Iris pigment epithelial cell (primary cell): ENCODE results near the gene ODAM.
"Not testable (repeated sequence)": the region's sequence is repeated elsewhere in the genome, so short reads cannot be mapped to it uniquely, and the experiment has no call there.

ENCODE experiments used
- DNase-seq: peaks from one replicate; pipeline ENCODE4 v3.0.0-alpha.2; 2011; ENCODE audit warnings: low read depth

Gene ODAM, protein sequence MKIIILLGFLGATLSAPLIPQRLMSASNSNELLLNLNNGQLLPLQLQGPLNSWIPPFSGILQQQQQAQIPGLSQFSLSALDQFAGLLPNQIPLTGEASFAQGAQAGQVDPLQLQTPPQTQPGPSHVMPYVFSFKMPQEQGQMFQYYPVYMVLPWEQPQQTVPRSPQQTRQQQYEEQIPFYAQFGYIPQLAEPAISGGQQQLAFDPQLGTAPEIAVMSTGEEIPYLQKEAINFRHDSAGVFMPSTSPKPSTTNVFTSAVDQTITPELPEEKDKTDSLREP

DNA sequence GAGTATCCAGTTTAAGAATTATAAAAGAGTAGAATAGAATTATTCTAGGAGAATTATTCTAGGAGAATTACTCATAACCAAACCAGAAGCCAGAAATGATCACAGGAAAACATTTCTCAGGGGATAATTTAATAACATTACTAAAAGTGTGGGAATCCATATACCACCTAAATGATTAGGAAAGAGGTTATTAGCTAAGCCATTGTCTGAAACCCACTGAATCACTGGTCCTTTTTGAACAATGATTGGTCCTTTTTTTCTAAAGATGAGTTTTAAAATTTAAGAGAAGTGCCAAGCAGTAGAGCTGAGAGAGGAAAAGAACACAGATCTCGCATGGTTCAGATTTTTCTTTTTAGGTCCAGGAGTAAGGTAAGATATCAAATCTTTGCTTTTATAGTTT, at the start of gene ODAM:
Gene ODAM (plus strand): TSS at position 301 of the 400 bp plus-strand sequence. CDS start 819 bp downstream, outside the sequence.
- no peak for DNase-seq

DNA sequence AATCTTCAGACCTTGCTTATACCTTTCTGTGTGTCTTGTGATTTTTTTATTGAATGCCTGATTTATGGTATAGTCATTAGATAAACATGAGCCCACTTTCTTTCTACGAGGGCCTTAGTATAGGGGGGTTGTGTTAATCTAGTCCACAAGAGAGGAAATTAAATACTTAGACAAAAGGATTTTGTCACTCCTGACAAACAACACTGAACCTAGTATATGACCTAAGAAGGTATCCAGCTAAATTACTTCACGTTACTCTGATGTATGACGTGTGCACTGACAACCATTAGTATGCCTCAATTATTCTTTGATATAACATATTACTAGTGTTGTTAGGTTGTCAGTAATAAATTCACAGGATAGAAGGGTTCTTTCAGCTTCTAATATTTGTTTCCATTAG, 44.3 kb upstream of the ODAM start:
- DNase-seq: no peak

DNA sequence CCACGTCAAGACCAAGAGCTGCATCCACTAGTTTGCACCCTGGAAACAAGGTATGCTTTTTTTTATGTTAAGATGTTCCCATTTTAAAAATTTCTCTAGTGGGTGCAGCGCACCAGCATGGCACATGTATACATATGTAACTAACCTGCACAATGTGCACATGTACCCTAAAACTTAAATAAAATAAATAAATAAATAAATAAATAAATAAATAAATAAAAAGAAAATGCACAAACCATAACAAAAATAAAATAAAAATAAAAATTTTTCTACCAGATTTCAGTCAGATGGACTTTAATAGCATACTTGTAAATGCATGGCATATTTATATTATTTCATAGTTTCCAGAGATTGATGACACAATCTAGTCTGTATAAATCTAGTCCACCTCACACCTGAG, 43.4 kb upstream of the ODAM start:
- no peak for DNase-seq

DNA sequence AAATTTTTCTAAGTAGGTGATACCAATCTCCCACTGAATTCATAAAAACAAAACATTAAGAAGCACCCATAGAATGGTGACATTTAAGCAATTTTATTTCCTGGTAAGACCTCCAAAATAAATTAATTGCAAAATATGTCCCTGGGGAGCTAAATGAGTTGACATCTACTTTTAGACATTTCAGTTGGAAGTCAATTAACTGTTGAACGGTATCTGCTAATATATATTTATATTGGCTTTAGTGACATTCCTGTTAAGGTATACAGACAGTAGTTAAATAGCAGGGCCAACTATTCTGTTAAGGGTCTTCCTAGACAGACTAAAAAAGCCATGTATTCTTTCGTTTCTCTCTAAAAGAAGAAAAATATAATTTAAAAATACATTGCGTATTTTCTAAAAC, 41.6 kb upstream of the ODAM start, which contains the start of gene PRR27:
Gene PRR27 (plus strand): TSS at position 301 of the 400 bp plus-strand sequence. CDS start 139 bp downstream, outside the sequence.
- DNase-seq: no peak

DNA sequence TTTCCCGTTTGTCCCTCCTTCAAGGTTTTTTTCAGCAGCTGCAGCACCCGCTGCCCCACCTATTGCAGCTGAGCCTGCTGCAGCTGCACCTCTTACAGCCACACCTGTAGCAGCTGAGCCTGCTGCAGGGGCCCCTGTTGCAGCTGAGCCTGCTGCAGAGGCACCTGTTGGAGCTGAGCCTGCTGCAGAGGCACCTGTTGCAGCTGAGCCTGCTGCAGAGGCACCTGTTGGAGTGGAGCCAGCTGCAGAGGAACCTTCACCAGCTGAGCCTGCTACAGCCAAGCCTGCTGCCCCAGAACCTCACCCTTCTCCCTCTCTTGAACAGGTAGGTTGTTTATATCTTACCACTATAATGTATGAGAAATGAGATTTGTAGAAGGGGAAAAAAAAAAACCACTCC, 36.9 kb upstream of the ODAM start:
- no peak for DNase-seq

DNA sequence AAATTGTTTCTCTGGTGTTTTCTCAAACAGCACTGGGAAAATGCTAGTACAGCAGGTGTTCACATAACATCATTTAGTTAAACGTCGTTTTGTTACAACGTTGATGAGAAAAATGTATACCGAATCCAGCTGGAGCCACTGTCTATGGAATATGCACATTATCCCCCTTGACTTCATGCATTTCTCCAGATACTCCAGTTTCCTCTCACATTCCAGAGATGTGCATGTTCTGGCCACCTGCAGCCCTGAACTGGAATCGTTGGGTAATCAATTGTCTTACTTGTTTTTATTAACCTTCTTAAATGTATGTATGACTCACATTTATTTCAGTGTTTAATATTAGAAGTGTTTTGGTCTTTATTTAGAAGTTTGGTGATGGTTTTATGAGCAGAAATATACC, 18.4 kb upstream of the ODAM start:
- DNase-seq: no peak

DNA sequence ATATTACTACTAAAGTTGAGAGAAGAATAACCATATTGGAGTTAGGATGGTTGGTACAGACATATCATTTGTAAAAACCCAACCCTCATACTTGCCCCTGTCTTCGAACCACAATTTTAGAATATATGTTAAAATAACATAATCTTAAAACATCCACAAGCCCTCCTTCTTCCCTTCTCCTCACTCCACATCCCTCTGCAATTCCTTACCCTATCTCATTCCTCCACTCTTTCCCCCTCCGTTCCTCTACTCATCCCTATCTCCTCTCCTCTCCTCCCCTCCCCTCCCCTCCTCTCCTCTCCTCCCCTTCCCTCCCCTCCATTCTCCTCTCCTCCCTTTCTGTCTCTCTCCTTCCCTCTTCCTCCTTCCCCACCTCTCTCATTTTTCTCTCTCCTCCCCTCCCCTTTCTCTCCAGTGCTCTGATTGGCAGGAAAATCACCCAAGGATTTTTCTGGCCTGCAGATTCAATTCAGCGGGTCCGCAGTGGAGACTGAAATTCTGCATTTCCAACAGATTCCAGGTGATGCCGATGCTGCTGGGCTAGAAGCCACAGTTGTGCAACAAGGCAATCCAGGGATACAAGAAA, 17.4 kb upstream of the ODAM start:
- DNase-seq: no peak

DNA sequence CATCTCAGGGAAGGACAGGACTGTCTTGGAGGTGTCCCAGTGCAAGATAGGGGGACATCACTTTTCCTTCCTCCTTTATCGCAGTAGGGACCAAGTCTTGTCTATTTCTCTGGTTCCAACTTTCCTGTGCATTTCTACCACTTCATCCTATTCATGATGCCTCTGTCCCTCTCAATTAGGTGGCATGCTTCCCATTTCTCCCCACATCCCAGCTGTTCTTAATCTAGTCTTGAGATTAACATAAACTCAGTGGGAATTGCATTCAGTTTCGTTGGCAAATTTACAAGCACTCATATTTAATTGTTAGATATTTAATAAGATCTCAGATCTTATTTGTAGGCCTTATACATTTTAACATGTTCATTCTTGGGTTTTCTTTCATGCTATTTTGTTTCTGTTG, 15.7 kb upstream of the ODAM start:
- DNase-seq: no peak

DNA sequence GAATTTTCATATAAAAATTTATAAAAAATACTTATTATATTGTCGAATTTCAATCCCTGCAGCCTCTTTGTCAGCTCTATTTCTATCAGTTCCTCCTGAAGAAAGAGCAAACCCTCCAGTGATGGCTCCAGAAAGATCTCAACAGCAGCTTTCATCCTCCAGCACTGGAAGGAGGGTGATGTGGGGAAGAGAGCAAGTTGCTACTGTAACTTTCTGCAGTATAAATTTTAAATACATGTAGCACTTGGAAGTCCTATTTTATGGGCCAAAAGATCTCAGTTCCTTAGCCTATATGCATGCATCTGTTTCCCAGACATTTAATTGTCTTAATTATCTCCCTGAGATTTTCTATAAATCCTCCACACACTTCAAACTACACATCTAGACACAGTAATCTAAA, 13.7 kb upstream of the ODAM start:
- DNase-seq: no peak

DNA sequence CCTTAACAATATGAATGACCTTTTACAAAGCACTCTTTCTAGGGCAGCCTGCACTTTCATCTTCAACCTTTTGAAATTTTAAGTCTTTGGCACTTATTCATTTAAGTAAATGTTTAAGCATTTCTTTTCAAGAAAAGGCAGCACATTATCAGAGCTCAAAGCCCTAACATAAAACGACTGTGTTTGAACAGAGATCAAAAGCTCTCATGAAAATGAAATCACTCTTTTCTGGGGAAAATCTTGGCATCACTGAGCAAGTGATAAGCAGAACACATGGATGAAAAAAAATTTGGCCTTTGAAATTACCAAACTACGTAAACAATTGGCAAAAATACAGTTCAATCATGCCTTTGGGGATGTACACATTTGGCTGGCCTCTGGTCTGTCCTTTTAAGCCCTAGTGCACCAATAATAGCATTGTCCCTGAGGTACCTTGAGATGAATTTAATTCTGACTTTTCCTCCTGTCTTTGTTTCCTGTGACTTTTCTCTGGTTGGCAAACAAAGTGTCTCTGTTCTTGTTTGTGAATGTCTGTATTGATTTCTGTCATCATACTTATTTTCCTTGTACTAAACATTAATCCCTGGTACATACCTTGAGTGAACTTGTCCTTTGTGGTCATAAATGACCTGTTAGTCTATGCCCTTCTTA, 12.9 kb upstream of the ODAM start:
- no peak for DNase-seq

DNA sequence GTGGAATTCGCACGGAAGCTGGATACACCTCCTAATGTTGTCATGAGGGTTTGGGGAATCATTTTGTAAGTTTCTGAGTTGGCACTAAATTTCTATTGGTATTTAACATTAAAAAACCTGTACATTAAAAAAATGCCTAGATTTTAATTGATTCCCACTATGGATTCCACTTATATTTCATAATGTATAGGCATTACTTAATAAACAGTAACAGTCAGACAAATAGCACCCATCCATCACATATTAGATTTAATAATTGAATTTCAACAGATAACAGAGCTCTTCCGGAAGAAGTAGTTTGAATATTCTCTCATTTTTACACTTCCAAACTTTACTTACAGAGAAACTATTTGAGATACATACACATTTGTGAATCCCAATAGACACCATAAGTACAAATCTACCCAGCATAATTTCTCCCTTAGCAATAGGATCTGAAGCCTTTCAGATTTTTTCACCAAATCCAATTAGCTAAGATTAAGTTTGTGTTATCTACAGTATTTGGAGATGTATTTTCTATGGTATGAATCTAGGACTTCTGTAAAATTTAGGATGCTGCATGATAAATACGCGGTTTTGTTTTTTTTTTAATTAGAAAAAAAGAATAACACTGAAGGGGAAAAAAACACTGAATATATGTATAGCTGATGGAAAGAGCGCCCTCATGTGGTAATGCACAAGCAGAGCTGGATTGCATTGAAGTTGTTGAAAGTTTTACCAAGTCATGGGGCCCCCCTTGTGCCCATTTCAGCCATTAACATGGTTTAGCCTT, 12.2 kb upstream of the ODAM start:
- peak; percentile 74 for DNase-seq

DNA sequence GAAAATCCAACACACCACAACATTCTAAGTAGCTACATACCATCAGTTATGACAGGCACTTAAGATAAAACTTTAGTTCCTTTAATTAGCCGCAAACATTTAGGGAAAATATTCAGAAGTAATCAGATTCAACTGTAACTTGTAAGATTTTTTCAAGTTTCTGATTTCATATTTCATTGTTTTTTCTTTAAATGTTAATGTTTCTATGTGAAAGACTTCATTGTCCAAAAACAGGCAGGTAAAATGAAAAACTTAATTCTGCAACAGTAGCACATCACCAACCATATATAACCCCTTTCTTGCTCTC, 11.6 kb upstream of the ODAM start:
- DNase-seq: no peak

DNA sequence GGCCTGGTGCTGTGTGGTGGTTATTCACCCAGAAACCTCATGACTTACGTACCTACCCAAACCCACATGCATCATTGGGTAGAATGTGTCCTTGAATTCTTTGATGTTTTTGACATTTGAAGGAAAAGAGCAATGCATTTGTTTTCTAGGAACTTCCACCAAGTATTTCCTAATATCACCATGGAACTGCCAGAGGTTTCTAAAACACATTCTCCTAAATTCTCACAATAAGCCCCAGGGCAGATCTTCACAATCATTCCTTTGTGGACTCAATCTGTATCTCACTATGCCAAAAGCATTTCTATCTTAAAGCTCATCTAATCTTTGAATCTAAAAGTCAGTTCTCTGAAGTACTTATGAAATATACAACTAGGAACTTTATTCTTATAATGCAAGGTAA, 8.3 kb upstream of the ODAM start:
- DNase-seq: no peak

DNA sequence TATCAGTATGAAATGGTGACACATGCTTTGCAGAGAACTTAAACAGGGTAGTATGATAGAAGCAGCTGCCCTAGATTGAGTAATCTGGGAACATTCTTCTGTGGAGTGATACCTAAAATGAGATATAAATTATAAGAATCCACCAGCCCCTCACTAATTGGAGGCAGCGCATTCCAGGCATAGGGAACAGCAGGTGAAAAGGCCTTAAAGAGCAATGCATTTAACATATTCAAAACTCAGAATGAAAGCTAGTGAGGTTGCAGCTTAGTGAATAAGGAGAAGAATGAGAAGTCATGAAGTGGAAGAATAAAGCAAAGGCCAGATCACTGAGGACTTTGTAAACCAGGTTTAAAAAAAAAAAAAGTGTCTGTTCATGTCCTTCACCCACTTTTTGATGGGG, 4.9 kb upstream of the ODAM start:
- no peak for DNase-seq

DNA sequence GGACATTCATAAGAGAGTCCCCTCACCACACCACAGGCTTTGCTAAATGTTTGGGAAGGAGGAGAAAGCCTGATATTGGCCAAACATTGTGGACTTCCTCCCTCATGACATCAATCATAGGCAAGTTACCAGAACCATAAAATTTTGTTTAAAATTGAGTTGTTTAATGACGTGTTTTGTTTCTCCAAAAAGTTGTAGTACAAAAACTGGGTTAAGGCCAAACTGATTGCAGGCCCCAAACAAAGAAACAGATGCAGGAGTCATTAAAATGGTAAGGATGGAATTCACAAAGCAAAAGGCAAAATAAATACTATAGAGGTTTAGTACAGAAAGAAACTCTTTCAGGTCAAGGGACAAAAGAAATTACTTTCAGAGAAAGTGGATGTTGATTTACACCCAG, 3.9 kb upstream of the ODAM start:
- DNase-seq: no peak

DNA sequence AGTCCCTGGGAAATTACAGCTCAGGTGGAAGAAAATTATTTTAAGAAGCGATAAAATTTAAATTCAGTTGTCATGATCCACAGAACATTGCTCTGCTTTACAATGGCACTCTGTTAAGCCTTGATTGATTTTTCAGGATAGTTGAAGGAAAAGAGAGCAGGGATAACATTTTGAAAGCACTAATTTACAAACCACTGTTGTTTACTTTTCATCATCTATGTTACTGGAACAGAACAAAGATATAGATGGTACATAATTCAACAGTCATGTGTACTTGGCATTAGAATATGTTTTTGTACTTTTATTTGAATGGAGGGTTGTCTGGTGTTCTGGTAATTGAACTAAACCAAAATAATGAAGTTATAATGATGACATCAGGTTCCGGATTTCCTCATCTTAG, 2.6 kb upstream of the ODAM start:
- DNase-seq: no peak

DNA sequence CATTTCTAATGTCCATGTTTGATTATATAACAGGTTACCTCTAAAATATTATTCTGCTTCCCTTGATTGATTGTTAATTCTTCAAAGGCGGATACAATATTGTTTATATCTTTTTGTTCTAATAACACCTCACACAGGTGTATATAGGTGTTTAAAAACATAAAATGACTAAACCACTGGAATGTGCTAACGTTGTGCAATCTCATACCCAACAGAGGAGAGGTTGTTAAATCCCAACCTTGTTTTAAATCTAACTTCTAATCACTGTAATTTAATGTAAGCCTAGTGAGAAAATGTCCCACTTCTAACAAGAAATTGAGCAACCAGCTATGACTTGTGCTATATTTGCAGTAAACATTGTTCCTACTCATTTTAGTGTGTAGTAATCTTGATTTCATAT, 1.3 kb downstream of the ODAM start:
- DNase-seq: no peak

DNA sequence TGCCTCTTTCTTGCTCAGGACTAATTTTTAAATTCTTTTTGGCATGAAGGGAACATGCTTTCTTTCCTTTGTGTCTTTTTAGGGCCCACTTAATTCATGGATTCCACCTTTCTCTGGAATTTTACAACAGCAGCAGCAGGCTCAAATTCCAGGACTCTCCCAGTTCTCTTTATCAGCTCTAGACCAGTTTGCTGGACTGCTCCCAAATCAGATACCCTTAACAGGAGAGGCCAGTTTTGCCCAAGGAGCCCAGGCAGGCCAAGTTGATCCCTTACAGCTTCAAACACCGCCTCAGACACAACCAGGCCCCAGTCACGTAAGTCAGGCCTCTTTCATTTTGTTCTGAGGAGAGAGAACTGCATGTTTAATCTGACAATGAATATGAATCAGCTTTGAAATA, 2.3 kb downstream of the ODAM start:
- no peak for DNase-seq

DNA sequence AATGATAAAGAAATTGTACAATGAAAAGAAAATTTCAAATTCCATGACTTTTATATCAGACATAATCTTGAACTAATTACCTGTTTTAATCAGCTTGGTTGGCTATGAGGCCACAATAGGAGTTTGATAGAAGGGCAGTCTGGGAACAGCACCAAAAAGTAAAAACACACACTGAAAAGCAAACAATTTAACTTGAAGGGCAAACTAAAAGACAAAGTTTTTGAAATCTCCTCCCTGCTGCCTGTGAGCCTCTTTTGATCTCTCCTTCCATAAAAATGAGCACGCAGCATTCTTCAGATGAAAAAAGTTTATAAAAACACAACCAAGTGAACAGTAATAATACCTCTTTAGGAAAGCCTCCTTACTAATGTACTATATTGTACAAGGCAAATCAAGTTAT, 8.1 kb downstream of the ODAM start:
- DNase-seq: no peak

DNA sequence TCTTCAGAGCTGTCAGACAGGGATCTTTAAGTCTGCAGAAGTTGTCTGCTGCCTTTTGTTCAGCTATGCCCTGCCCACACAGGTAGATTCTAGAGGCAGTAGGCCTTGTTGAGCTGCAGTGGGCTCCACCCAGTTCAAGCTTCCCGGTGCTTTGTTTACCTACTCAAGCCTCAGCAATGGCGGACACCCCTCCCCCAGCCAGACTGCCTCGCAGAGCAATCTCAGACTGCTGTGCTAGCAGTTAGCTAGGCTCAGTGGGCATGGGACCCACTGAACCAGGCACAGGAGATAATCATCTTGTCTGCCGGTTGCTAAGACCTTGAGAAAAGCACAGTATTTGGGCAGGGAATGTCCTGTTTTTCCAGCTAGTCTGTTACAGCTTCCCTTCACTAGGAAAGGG, 17.2 kb downstream of the ODAM start:
- not testable (repeated sequence) for DNase-seq

DNA sequence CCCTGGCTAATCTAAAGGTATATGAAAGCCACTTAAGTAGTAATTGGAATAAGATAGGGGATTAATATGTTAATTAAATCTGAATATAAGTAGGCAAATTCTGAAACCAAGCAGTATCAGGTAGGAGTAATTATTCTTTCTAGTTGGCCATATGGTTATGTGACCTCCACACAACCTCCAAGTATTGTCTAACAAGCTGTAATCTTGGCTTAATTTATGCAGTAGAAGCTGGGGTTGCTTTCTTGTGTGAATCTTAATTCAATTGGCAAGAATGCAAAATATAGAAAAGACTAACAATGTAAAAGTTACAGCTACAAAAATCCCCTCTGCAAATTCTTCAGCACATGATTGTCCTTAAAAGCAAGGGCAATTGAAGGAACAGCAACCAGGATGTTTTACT, 20.6 kb downstream of the ODAM start:
- not testable (repeated sequence) for DNase-seq

DNA sequence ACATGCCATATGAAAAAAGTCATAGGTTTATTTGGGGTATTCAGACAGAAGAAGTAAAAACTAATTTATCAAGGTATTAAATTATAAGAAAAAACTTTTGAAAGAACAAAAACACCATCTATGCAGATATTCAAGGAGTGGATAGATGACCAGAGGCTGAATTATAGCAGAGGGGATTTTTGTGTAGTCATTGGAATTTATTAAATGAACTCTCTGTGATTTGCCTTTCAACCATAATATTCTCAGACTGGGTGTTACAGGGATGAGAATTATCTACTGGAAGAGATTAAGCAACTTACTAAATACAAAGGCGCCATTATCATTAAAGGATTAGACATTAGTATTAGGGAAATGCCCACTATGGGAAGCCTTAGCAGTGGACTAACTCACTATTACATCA, 21.0 kb downstream of the ODAM start:
- DNase-seq: not testable (repeated sequence)

DNA sequence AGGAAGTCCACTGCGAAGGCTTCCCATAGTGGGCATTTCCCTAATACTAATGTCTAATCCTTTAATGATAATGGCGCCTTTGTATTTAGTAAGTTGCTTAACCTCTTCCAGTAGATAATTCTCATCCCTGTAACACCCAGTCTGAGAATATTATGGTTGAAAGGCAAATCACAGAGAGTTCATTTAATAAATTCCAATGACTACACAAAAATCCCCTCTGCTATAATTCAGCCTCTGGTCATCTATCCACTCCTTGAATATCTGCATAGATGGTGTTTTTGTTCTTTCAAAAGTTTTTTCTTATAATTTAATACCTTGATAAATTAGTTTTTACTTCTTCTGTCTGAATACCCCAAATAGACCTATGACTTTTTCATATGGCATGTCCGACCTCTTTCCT, 25.9 kb downstream of the ODAM start:
- not testable (repeated sequence) for DNase-seq
